B cell (primary cell): ENCODE measurements around the gene FABP6. TPM values are rescaled to one million over a fixed set of nuclear protein-coding genes. Genes with fewer than 3 reads are reported as not detected.

Experiments
- ATAC-seq: fragments of 200-7000 bp; cut with Tn5 transposase; one replicate; pipeline ENCODE4 v1.10.0; 2021; ENCODE audit warnings: low read depth, mild to moderate bottlenecking, moderate number of reproducible peaks, moderate library complexity
- CTCF ChIA-PET: fragments of 350-600 bp; sonication (Branson Sonifier 250); formaldehyde crosslinking; loops from one replicate; lab custom pipeline; 2021; ENCODE audit warnings: antibody characterized with exemption, inconsistent platforms; lab: Charles Lee
- POLR2A ChIA-PET: fragments of 350-600 bp; sonication (Branson Sonifier 250); formaldehyde crosslinking; loops from one replicate; lab custom pipeline; 2021; ENCODE audit warnings: antibody characterized with exemption; lab: Charles Lee
- DNase-seq: peaks from one replicate; pipeline ENCODE4 v3.0.0; 2013
- H2AFZ ChIP-seq: 2 replicates; pipeline ENCODE4 v1.6.1; 2012; ENCODE audit warnings: mild to moderate bottlenecking, low read depth, low read length; ENCODE audit not compliant: insufficient read depth, poor library complexity, severe bottlenecking
- H3K27ac ChIP-seq, 2 donors: 1 replicate in 1 of 2; 2 replicates in 1 of 2; pipeline ENCODE4 v1.5.1; 2012 to 2013; ENCODE audit warnings: low read length in 2 of 2, mild to moderate bottlenecking in 2 of 2, moderate library complexity in 1 of 2
- H3K27me3 ChIP-seq, 4 experiments: fragments of 200-600 bp in 1 of 4; sonication (generic) in 1 of 4; replicated peaks in 1 of 4; 1 replicate in 2 of 4; 2 replicates in 2 of 4; pipeline versions ENCODE4 v1.6.1 to v1.7.0; 2013 to 2016; ENCODE audit warnings: low read length in 3 of 4, mild to moderate bottlenecking in 2 of 4, mixed read lengths in 1 of 4, moderate library complexity in 1 of 4; ENCODE audit not compliant: insufficient read depth in 4 of 4, control insufficient read depth in 3 of 4; ENCODE audit errors: control extremely low read depth in 1 of 4
- H3K36me3 ChIP-seq, 2 experiments: replicated peaks in 1 of 2; 1 replicate in 1 of 2; 2 replicates in 1 of 2; pipeline versions ENCODE4 v1.6.1 to v1.7.1; 2013; ENCODE audit warnings: low read length in 1 of 2; ENCODE audit not compliant: insufficient read depth in 2 of 2, control insufficient read depth in 1 of 2; ENCODE audit errors: control extremely low read depth in 1 of 2, extremely low read depth in 1 of 2
- H3K4me1 ChIP-seq, 2 donors: fragments of 200-600 bp in 1 of 2; sonication (generic) in 1 of 2; 1 replicate in 1 of 2; 2 replicates in 1 of 2; pipeline versions ENCODE4 v1.5.1 to v1.6.1; 2013 to 2017; ENCODE audit warnings: low read length in 2 of 2; ENCODE audit not compliant: control insufficient read depth in 2 of 2, insufficient read depth in 2 of 2
- H3K4me2 ChIP-seq: replicated peaks from 2 replicates; pipeline ENCODE3; 2012; ENCODE audit warnings: mild to moderate bottlenecking, low read depth, low read length; ENCODE audit not compliant: poor library complexity, severe bottlenecking
- H3K4me3 ChIP-seq, 5 experiments: fragments of 200-600 bp in 1 of 5; sonication (generic) in 1 of 5; 1 replicate in 3 of 5; 2 replicates in 2 of 5; pipeline versions ENCODE4 v1.5.1 to v1.7.0; 2011 to 2016; ENCODE audit warnings: low read length in 4 of 5, mild to moderate bottlenecking in 4 of 5, low read depth in 2 of 5, control low read depth in 1 of 5, moderate library complexity in 1 of 5; ENCODE audit not compliant: insufficient read depth in 1 of 5; ENCODE audit errors: control extremely low read depth in 1 of 5, extremely low read depth in 1 of 5
- H3K79me2 ChIP-seq: fragments of 200-600 bp; sonication (generic); one replicate; pipeline ENCODE4 v1.6.0; 2016; ENCODE audit warnings: low read length; ENCODE audit not compliant: control insufficient read depth, insufficient read depth
- H3K9ac ChIP-seq: fragments of 200-600 bp; sonication (generic); 2 replicates; pipeline ENCODE4 v1.6.1; 2017; ENCODE audit warnings: mild to moderate bottlenecking, low read length, moderate library complexity
- H3K9me3 ChIP-seq, 3 donors: one replicate each; pipeline versions ENCODE4 v1.6.1 to v1.7.1; 2013; ENCODE audit warnings: low read length in 2 of 3; ENCODE audit not compliant: control insufficient read depth in 2 of 3, insufficient read depth in 1 of 3; ENCODE audit errors: control extremely low read depth in 1 of 3
- H4K20me1 ChIP-seq: 2 replicates; pipeline ENCODE4 v1.6.0; 2012; ENCODE audit warnings: mild to moderate bottlenecking, low read length; ENCODE audit not compliant: insufficient read depth, control insufficient read depth, poor library complexity, severe bottlenecking
- H3K27ac Mint-ChIP-seq: one replicate; pipeline ENCODE4 v1.8.0; 2021; ENCODE audit warnings: mixed read lengths
- H3K27me3 Mint-ChIP-seq: one replicate; pipeline ENCODE4 v1.8.0; 2021; ENCODE audit warnings: mixed read lengths
- H3K4me1 Mint-ChIP-seq: one replicate; pipeline ENCODE4 v1.8.0; 2021; ENCODE audit warnings: mixed read lengths
- H3K4me3 Mint-ChIP-seq: one replicate; pipeline ENCODE4 v1.8.0; 2021; ENCODE audit warnings: mixed read lengths
- H3K9me3 Mint-ChIP-seq: one replicate; pipeline ENCODE4 v1.8.0; 2022; ENCODE audit warnings: mixed read lengths; ENCODE audit not compliant: insufficient read depth
- EZH2 ChIP-seq: IDR thresholded peaks from 2 replicates; pipeline ENCODE4 v1.6.1; 2012; ENCODE audit warnings: borderline replicate concordance, low read depth, mild to moderate bottlenecking, moderate library complexity, low read length; ENCODE audit not compliant: insufficient read depth, poor library complexity, severe bottlenecking
- WGBS: methylation state at CpG from one replicate; pipeline ENCODE4 v1.1.5; 2013; ENCODE audit warnings: missing lambda C conversion rate; ENCODE audit not compliant: insufficient coverage; 5-methylcytosine and 5-hydroxymethylcytosine counted together
- intact Hi-C: fragments of 100-400 bp; cut with micrococcal nuclease; formaldehyde crosslinking; loops from one replicate; pipeline ENCODE4 v1.10.0; 2022
- polyA plus RNA-seq: library from polyadenylated mRNA; depleted of rRNA; stranded (reverse); fragments of >200 nt; gene quantifications from 2 replicates; pipeline ENCODE4 v1.2.3, GENCODE V29; 2012
- total RNA-seq, 2 donors: library from RNA; stranded (reverse); fragments of 120-200 nt in 1 of 2; gene quantifications; 1 replicate in 1 of 2; 2 replicates in 1 of 2; pipeline versions ENCODE4 v1.2.3 to v1.2.4, GENCODE V29; 2013 to 2022
- TF ChIP-seq, protein P1 (sequence below): fragments of 200-600 bp; IDR thresholded peaks from one replicate; pipeline ENCODE4 v1.8.0; 2022; ENCODE audit warnings: antibody characterized with exemption, mild to moderate bottlenecking

FABP6 gene
- total and polyA plus RNA-seq, 2 donors (not counting 1 experiment from before 2014, with no cell fraction given), result not detected

DNA sequence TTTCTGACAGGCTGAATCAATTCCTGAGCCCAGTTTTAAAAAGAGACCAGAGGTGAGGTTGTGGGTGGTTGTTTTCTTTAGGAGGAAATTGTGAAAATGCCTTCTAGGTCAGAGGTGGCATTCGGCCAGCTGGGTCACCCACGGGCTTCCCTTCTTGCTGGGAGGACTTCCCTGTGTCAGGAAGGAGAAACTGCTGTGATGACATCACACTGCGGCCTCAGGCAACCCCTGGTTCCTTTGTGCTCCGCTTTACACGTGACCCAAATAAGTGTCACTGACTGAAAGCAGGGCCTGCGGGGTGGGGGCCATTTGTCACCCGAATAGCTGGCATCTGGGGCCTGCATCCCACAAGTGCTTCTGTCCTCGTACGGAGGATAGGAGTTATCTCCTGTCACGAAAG lies 39.7 kb downstream of the FABP6 start:
- peak overlapping the region; percentile 22 for H2AFZ ChIP-seq
- POLR2A ChIA-PET, result no interaction called here
- no peak for ATAC-seq

DNA sequence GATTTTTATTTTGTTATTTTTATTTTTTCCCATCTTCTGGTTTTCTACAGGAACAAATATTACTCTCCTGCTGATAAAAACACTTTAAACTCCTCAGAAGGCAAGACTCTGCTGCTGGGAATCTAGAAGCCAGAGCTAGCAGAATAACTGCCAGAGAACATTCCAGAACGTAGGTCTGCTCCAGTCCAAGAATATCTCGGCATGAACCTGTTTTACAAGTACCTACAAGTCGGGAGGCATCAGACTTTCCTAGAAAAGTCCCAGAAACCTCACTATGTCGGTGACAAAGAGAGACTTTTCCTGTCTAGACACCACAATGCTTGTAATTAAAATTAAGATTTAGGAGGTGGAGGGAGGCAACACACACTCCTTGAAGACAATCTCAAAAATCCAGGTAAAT lies 41.4 kb downstream of the FABP6 start:
- Mint-ChIP-seq H3K27ac (no peak overlapping the region), H3K9me3 (no peaks in the 10 kb centered on the region), H3K4me1 (peaks cover 9% of the 10 kb centered on the region), H3K4me3 (no peak overlapping the region), H3K27me3 (peaks cover 15% of the 10 kb centered on the region)
- no peaks in the 10 kb centered on the region for H3K27me3 ChIP-seq
- no peak overlapping the region for H3K9ac ChIP-seq
- no peak overlapping the region for H2AFZ ChIP-seq
- no peak overlapping the region for H3K27ac ChIP-seq
- H4K20me1 ChIP-seq, result no peaks in the 10 kb centered on the region
- H3K4me1 ChIP-seq, result peaks cover 11 to 13% of the 10 kb centered on the region in 2 donors
- ChIA-PET POLR2A (no interaction called here), CTCF (no interaction called here)
- no peak overlapping the region for H3K4me3 ChIP-seq
- no peaks in the 10 kb centered on the region for H3K9me3 ChIP-seq
- WGBS, result 92% methylated on average over 2 of the region's 4 CpGs
- intact Hi-C loops, result no loop called here
- no peak overlapping the region for H3K4me2 ChIP-seq
- ATAC-seq, result no peak
- no peaks in the 10 kb centered on the region for H3K79me2 ChIP-seq
- TF ChIP-seq EZH2, result no peak
- TF ChIP-seq, protein P1, sequence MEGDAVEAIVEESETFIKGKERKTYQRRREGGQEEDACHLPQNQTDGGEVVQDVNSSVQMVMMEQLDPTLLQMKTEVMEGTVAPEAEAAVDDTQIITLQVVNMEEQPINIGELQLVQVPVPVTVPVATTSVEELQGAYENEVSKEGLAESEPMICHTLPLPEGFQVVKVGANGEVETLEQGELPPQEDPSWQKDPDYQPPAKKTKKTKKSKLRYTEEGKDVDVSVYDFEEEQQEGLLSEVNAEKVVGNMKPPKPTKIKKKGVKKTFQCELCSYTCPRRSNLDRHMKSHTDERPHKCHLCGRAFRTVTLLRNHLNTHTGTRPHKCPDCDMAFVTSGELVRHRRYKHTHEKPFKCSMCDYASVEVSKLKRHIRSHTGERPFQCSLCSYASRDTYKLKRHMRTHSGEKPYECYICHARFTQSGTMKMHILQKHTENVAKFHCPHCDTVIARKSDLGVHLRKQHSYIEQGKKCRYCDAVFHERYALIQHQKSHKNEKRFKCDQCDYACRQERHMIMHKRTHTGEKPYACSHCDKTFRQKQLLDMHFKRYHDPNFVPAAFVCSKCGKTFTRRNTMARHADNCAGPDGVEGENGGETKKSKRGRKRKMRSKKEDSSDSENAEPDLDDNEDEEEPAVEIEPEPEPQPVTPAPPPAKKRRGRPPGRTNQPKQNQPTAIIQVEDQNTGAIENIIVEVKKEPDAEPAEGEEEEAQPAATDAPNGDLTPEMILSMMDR, result no peak
- no peak for DNase-seq
- no peaks in the 10 kb centered on the region for H3K36me3 ChIP-seq

More for the DNA sequence above, 39.7 kb downstream of the FABP6 start:
- intact Hi-C loops, result no loop called here
- Mint-ChIP-seq H3K27ac (no peak overlapping the region), H3K4me1 (peaks cover 9% of the 10 kb centered on the region), H3K27me3 (peaks cover 21% of the 10 kb centered on the region), H3K9me3 (no peaks in the 10 kb centered on the region), H3K4me3 (no peak overlapping the region)
- no peaks in the 10 kb centered on the region for H3K27me3 ChIP-seq
- peaks cover 11 to 13% of the 10 kb centered on the region in 2 donors for H3K4me1 ChIP-seq
- no peaks in the 10 kb centered on the region for H3K9me3 ChIP-seq
- H4K20me1 ChIP-seq, result no peaks in the 10 kb centered on the region
- TF ChIP-seq, protein P1, result no peak
- no peak for TF ChIP-seq EZH2
- no peak for DNase-seq
- H3K4me2 ChIP-seq, result no peak overlapping the region
- CTCF ChIA-PET, result no interaction called here
- no peaks in the 10 kb centered on the region for H3K79me2 ChIP-seq
- H3K9ac ChIP-seq, result no peak overlapping the region
- no peak overlapping the region for H3K4me3 ChIP-seq
- WGBS, result 28% methylated on average over 10 of the region's 10 CpGs
- no peaks in the 10 kb centered on the region for H3K36me3 ChIP-seq
- no peak overlapping the region for H3K27ac ChIP-seq
